Activated CD8-positive, alpha-beta memory T cell treated with anti-CD3 and anti-CD28 coated beads, Interleukin-2, amount 50 U/mL, for 1 hour (primary cell): ENCODE data around the gene ZNF598.
"Not testable (repeated sequence)": the region's sequence is repeated elsewhere in the genome, so short reads cannot be mapped to it uniquely, and the experiment has no call there.

Experiments
- DNase-seq: peaks from one replicate; pipeline ENCODE4 v3.0.0-alpha.2; 2020; ENCODE audit errors: extremely low read depth

ZNF598 gene

GRCh38 chr16:2027024-2028010 lies 17.7 kb upstream of the ZNF598 start:
- no peak for DNase-seq

- no peak for DNase-seq
Observed at GRCh38 chr16:2026461-2027023, 16.9 kb upstream of the ZNF598 start, which contains the start of gene NHERF2. NHERF2 (plus strand) TSS chr16:2026902; CDS start chr16:2027006, 104 bp downstream.

- no peak for DNase-seq
Observed at GRCh38 chr16:2025878-2026460, 16.3 kb upstream of the ZNF598 start.

- DNase-seq = no peak
Observed at GRCh38 chr16:2025251-2025650, 15.6 kb upstream of the ZNF598 start.

GRCh38 chr16:2024032-2024420 lies 14.4 kb upstream of the ZNF598 start:
- DNase-seq = no peak

GRCh38 chr16:2023092-2024031 lies 13.7 kb upstream of the ZNF598 start:
- DNase-seq = peak; percentile 69

GRCh38 chr16:2022723-2023091 lies 13.1 kb upstream of the ZNF598 start:
- no peak for DNase-seq

- DNase-seq = no peak
Observed at GRCh38 chr16:2019921-2020831, 10.6 kb upstream of the ZNF598 start.

GRCh38 chr16:2019518-2019920 lies 9.9 kb upstream of the ZNF598 start, which contains the start of gene NPW:
NPW (plus strand) TSS chr16:2019785.
- no peak for DNase-seq

- no peak for DNase-seq
Observed at GRCh38 chr16:2016407-2016922, 6.8 kb upstream of the ZNF598 start.

GRCh38 chr16:2015947-2016208 lies 6.3 kb upstream of the ZNF598 start:
- DNase-seq = no peak

- no peak for DNase-seq
Observed at GRCh38 chr16:2015117-2015946, 5.7 kb upstream of the ZNF598 start.

GRCh38 chr16:2013527-2013926 lies 3.9 kb upstream of the ZNF598 start:
- DNase-seq = no peak

- not testable (repeated sequence) for DNase-seq
Observed at GRCh38 chr16:2011726-2012125, 2.1 kb upstream of the ZNF598 start.

- no peak for DNase-seq
Observed at GRCh38 chr16:2009164-2009711, 383 bp downstream of the ZNF598 start.

GRCh38 chr16:2008631-2009163 lies 924 bp downstream of the ZNF598 start:
- DNase-seq = no peak

GRCh38 chr16:2008009-2008526 lies 1.6 kb downstream of the ZNF598 start:
- DNase-seq = no peak

- DNase-seq = no peak
Observed at GRCh38 chr16:2007081-2007836, 2.4 kb downstream of the ZNF598 start.
